ENCODE results near the gene SLC25A3. TPM values are rescaled to one million over a fixed set of nuclear protein-coding genes. Genes with fewer than 3 reads are reported as not detected.
"Not testable (repeated sequence)": the region's sequence is repeated elsewhere in the genome, so short reads cannot be mapped to it uniquely, and the experiment has no call there.

Gene SLC25A3
- total RNA-seq, 2 experiments from 2014 or later, result 355 to 365 TPM

DNA sequence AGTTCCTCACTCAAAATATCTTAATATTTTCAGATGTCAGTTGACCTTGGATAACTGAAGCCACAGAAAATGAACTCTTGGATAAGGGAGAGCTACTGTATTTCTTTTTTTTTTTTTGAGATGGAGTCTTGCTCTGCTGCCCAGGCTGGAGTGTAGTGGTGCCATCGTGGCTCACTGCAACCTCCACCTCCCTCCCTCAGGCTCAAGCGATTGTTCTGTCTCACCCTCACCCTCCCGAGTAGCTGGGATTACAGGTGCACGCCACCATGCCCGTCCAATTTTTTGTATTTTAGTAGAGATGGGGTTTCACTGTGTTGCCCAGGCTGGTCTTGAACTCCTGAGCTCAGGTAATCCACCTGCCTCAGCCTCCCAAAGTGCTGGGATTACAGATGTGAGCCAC, 3.8 kb downstream of the SLC25A3 start:
- H3K4me3 Mint-ChIP-seq, H3K9me3 Mint-ChIP-seq, H3K27me3 Mint-ChIP-seq, H3K27ac Mint-ChIP-seq, DNase-seq: not testable (repeated sequence)
- ChIA-PET CTCF (interaction anchor here (0.9 to 6.5 kb wide), 4 partner anchors 21 to 53 kb away, joined by 3 to 48 read pairs (median 3); no protein-coding TSS in a partner anchor), POLR2A (interaction anchor here (0.9 to 7.6 kb wide), 4 partner anchors 8 to 79 kb away, joined by 3 to 156 read pairs (median 72); partner anchors contain the start of genes APAF1, IKBIP and TMPO)
- H3K4me1 Mint-ChIP-seq, result peaks cover 37% of the 10 kb centered on the region
- peaks cover 66% of the 10 kb centered on the region for H3K36me3 Mint-ChIP-seq (ENCODE audit: low read depth)

DNA sequence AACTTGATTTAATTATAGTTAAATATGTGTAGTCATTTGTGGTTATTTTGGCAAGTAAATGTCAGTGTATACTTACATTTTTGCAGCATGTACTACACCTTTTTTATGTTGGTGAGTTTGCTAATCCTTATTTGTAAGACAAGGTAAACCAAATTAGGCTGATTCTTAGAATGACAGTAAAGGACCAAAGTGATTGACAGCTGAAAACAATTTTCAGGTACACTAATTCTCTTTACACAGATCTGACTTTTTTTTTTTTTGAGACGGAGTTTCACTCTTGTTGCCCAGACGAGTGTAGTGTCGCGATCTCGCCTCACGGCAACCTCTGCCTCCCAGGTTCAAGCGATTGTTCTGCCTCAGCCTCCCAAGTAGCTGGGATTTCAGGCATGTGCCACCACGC, 8.4 kb downstream of the SLC25A3 start:
- no peak overlapping the region for H3K4me3 Mint-ChIP-seq
- H3K4me1 Mint-ChIP-seq, result peaks cover 13% of the 10 kb centered on the region
- no peak for DNase-seq
- H3K9me3 Mint-ChIP-seq, result no peaks in the 10 kb centered on the region
- peaks cover 52% of the 10 kb centered on the region for H3K36me3 Mint-ChIP-seq (ENCODE audit: low read depth)
- no peak overlapping the region for H3K27ac Mint-ChIP-seq
- ChIA-PET POLR2A (interaction anchor here (0.9 to 4.2 kb wide), 2 partner anchors 8 to 42 kb away, joined by 3 to 40 read pairs; partner anchors contain the start of genes IKBIP and SLC25A3), CTCF (interaction anchor here (0.7 kb wide), 1 partner anchor 31 kb away, joined by 3 read pairs; no protein-coding TSS in a partner anchor)
- H3K27me3 Mint-ChIP-seq, result no peaks in the 10 kb centered on the region

DNA sequence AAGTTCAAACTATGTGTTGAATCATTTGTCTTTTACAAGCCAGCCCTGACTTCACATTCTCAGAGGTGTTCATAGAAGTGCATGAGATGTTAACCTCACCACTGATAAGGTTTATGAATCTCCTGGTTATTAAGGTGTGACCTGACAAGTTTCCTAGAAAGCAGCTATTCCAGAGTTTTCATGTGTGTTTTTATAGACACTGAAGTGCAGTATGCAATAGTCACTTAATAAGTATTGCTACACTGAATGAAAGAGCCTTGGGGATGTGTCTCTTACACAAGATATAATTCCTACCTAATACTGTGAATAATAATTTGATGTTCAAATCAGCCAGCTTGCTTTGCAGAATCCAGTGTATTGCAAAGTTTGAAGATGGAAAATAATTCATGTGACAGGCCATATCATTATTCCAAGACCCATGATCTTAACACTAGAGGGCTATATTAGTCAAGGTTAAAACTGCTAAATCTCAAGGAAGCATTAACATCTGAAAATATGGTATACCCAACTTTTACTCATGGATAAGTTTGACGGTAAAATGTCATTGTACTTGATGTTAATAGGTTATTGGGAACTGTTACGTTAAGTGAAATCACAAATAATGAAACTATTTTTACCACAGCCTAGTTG, 13.0 kb downstream of the SLC25A3 start:
- Mint-ChIP-seq H3K36me3 (ENCODE audit: low read depth) (peaks cover 16% of the 10 kb centered on the region), H3K27me3 (no peaks in the 10 kb centered on the region), H3K9me3 (no peaks in the 10 kb centered on the region), H3K27ac (no peak overlapping the region), H3K4me1 (peaks cover 2% of the 10 kb centered on the region), H3K4me3 (no peak overlapping the region)
- CTCF ChIA-PET, result interaction anchor here (1.0 to 1.5 kb wide), 3 partner anchors 10 to 56 kb away, joined by 3 to 4 read pairs (median 3); no protein-coding TSS in a partner anchor
- no peak for DNase-seq
- POLR2A ChIA-PET, result interaction anchor here (1.1 to 4.1 kb wide), 3 partner anchors 12 to 55 kb away, joined by 3 to 23 read pairs (median 3); partner anchors contain the start of gene SLC25A3

DNA sequence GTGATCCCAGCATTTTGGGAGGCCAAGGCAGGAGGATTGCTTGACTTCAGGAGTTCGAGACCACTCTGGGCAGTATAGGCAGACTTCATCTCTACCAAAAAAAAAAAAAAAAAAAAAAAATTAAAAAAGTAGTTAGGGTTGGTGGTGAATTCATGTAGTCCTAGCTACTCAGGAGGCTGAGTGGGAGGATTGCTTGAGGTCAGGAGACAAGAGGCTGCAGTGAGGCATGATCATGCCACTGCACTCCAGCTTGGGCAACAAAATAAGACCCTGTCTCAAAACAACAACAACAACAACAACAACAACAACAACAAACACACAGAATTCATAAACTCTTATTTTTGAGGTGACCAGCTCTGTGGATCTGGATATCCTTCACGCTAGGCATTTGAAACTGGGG, 17.1 kb downstream of the SLC25A3 start:
- Mint-ChIP-seq H3K27ac (no peak overlapping the region), H3K9me3 (no peaks in the 10 kb centered on the region), H3K27me3 (no peaks in the 10 kb centered on the region), H3K4me3 (no peak overlapping the region), H3K4me1 (peaks cover 2% of the 10 kb centered on the region), H3K36me3 (ENCODE audit: low read depth) (peaks cover 2% of the 10 kb centered on the region)
- ChIA-PET CTCF (interaction anchor here (0.8 kb wide), 1 partner anchor 52 kb away, joined by 4 read pairs; no protein-coding TSS in a partner anchor), POLR2A (no interaction called here)
- no peak for DNase-seq

DNA sequence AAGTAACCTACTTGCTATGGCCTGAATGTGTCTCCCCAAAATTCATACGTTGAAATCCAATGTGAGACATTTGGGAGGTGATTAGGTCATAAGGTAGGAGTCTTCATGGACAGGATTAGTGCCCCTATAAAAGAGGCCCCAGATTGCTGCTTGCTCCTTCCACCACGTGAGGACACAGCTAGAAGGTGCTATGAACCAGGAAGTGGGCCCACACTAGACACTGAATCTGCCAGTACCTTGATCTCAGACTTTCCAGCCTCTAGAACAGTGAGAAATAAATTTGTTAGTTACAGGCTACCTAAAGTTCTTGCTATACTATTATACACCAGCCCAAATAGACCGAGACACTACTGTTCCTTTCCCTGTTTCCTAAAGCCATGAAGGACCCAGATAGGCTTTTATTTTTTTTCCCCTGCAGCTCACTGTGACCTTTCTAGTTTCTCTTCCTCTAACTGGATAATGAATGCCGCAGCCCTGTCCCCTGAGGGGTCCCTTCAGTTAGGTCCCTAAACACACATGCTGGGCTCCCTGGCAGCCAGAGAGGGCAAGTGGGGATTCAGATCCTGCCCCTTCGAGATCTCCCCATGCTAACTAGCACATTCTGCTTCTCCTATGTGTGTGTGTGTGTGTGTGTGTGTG, 19.3 kb downstream of the SLC25A3 start:
- ChIA-PET POLR2A (no interaction called here), CTCF (no interaction called here)

DNA sequence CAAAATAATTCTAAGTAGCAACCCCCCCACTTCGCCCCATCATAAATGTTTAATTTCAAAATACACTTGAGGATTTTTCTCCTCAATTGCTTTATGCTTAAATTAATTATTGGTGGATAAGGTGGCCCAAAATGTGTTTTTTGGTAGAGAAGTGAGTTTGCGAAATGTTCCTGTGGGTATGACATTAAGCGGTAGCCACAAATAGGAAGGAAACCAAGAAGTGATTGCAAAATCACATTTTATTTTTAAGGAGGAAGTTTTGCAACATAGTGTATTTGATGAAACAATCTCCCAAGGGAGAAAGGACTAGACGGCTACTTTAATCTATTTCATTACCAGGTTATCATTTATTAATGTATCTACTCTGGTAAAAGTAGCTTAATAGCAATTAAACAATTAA, 25.5 kb downstream of the SLC25A3 start:
- Mint-ChIP-seq H3K27ac (no peak overlapping the region), H3K27me3 (no peaks in the 10 kb centered on the region), H3K36me3 (ENCODE audit: low read depth) (peaks cover 11% of the 10 kb centered on the region), H3K4me1 (peaks cover 6% of the 10 kb centered on the region), H3K4me3 (no peak overlapping the region), H3K9me3 (no peaks in the 10 kb centered on the region)
- DNase-seq, result no peak
- CTCF ChIA-PET, result interaction anchor here (1.0 to 1.2 kb wide), 3 partner anchors 14 to 26 kb away, joined by 3 to 5 read pairs (median 3); partner anchors contain the start of gene SLC25A3
- POLR2A ChIA-PET, result interaction anchor here (0.6 to 1.5 kb wide), 2 partner anchors 10 to 95 kb away, joined by 3 to 5 read pairs; no protein-coding TSS in a partner anchor

More for the DNA sequence above, 19.3 kb downstream of the SLC25A3 start:
- Mint-ChIP-seq H3K4me3 (no peak overlapping the region), H3K27ac (no peak overlapping the region), H3K27me3 (no peaks in the 10 kb centered on the region), H3K9me3 (no peaks in the 10 kb centered on the region), H3K36me3 (ENCODE audit: low read depth) (peaks cover 13% of the 10 kb centered on the region), H3K4me1 (no peaks in the 10 kb centered on the region)
- DNase-seq, result no peak

DNA sequence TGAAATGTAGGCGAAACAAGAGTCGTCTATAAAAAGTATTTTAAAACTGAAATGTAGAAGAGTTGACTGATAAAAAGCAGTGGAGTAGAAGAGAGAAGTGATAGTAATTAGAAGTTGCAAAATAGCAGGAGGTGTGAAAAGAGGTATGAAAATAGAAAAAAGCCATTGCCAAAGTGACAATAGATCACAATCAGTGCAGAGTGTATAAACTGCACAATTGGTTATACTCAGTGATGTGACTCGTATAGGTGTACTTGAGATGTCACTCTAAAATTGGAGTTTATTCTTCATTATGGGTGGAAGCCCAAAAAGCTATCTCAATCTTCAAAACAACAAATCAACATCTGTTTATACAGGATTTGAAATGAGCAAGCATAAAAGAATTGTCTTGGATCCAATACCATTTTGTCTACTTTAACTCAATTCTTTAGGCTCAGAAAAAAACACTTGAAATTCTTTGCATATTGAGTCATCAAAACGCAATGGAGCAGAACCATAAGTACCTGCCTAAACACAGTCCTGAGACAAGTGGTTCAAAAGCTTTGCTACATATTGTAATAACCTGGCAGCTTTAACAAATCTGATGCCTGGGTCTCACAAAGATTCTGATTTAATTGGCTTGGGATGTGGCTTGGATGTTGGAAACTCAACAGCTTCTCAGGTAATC, 42.3 kb downstream of the SLC25A3 start:
- CTCF ChIA-PET, result interaction anchor here (0.6 to 1.5 kb wide), 3 partner anchors 9 to 37 kb away, joined by 3 to 4 read pairs (median 3); partner anchors contain the start of genes APAF1 and IKBIP
- H3K36me3 Mint-ChIP-seq (ENCODE audit: low read depth), result peaks cover 31% of the 10 kb centered on the region
- no peaks in the 10 kb centered on the region for H3K27me3 Mint-ChIP-seq
- no peak overlapping the region for H3K27ac Mint-ChIP-seq
- no peak overlapping the region for H3K4me3 Mint-ChIP-seq
- peaks cover 13% of the 10 kb centered on the region for H3K4me1 Mint-ChIP-seq
- POLR2A ChIA-PET, result interaction anchor here (0.8 kb wide), 1 partner anchor 9 kb away, joined by 3 read pairs; the partner anchor contains the start of genes APAF1 and IKBIP
- H3K9me3 Mint-ChIP-seq, result no peaks in the 10 kb centered on the region
- DNase-seq, result no peak

DNA sequence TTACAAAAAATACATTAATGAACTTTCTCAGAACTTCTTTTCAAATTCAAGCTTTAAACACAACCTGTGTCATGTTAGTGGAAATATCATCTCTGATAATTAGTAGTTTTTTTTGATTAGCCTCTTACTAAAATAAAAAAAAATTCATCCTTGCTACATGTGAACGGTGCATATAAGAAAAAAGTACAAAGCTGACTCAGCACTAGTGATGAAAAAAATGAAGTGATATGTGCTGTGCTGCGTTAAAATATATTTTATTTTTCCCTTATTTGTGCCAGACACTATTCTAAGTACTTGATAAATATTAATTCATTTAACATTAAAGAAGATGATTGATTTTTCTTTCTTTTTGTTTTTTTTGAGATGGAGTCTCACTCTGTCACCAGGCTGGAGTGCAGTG, 43.6 kb downstream of the SLC25A3 start:
- H3K27me3 Mint-ChIP-seq, result no peaks in the 10 kb centered on the region
- POLR2A ChIA-PET, result interaction anchor here (11.0 kb wide), 1 partner anchor 41 kb away, joined by 142 read pairs; the partner anchor contains the start of gene SLC25A3
- H3K27ac Mint-ChIP-seq, result no peak overlapping the region
- peaks cover 35% of the 10 kb centered on the region for H3K36me3 Mint-ChIP-seq (ENCODE audit: low read depth)
- peaks cover 24% of the 10 kb centered on the region for H3K4me1 Mint-ChIP-seq
- H3K9me3 Mint-ChIP-seq, result no peaks in the 10 kb centered on the region
- CTCF ChIA-PET, result interaction anchor here (1.5 kb wide), 1 partner anchor 28 kb away, joined by 3 read pairs; no protein-coding TSS in a partner anchor
- no peak for DNase-seq
- H3K4me3 Mint-ChIP-seq, result no peak overlapping the region

DNA sequence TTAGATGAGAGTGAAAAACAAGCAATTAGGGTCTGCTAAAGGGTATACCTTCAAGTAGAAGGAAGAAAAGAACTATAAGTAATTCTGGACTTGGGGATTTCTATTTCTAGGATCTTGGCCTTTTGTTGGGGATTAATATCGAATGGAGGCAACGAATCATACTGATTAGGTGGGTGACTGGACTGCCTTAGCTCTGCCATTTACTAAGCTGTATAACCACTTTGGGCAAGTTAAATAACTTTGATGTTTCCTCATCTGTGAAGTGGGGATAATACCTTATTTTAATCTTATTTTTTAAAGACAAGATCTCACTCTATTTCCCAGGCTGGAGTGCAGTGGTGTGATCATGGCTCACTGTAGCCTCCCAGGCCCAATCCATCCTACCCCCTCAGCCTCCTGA, 44.5 kb downstream of the SLC25A3 start:
- no peak overlapping the region for H3K4me3 Mint-ChIP-seq
- no peaks in the 10 kb centered on the region for H3K9me3 Mint-ChIP-seq
- no peak overlapping the region for H3K27ac Mint-ChIP-seq
- H3K4me1 Mint-ChIP-seq, result peaks cover 31% of the 10 kb centered on the region
- no peak for DNase-seq
- peaks cover 32% of the 10 kb centered on the region for H3K36me3 Mint-ChIP-seq (ENCODE audit: low read depth)
- CTCF ChIA-PET, result no interaction called here
- no peaks in the 10 kb centered on the region for H3K27me3 Mint-ChIP-seq
- POLR2A ChIA-PET, result interaction anchor here (1.0 to 11.0 kb wide), 2 partner anchors 42 to 147 kb away, joined by 3 to 142 read pairs; partner anchors contain the start of gene SLC25A3

DNA sequence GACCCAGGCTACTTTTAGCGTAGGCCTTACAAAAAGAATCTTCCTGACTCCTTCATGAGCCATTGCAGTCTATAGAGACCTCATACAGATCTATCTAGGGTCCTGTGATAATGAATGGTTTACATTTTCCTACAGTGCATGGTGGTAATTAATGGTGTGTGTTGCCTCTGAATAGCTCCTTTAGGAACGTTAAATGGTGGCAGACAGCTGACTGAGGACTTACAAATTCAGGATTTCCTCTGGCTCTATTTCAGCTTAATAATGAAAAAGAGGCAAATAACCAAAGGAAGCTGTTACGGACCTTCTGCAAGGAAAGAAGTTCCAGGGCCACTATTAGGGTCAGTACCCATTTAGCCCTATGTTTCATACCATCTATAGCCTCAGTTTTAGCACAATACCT, 46.0 kb downstream of the SLC25A3 start:
- Mint-ChIP-seq H3K4me3 (no peak overlapping the region), H3K9me3 (no peaks in the 10 kb centered on the region), H3K27ac (no peak overlapping the region), H3K36me3 (ENCODE audit: low read depth) (peaks cover 29% of the 10 kb centered on the region), H3K27me3 (no peaks in the 10 kb centered on the region), H3K4me1 (peaks cover 40% of the 10 kb centered on the region)
- DNase-seq, result no peak
- POLR2A ChIA-PET, result interaction anchor here (1.2 to 11.0 kb wide), 3 partner anchors 32 to 125 kb away, joined by 3 to 142 read pairs (median 7); partner anchors contain the start of genes SLC25A3 and TMPO
- CTCF ChIA-PET, result interaction anchor here (1.0 to 2.0 kb wide), 4 partner anchors 12 to 73 kb away, joined by 3 to 7 read pairs (median 4); no protein-coding TSS in a partner anchor

DNA sequence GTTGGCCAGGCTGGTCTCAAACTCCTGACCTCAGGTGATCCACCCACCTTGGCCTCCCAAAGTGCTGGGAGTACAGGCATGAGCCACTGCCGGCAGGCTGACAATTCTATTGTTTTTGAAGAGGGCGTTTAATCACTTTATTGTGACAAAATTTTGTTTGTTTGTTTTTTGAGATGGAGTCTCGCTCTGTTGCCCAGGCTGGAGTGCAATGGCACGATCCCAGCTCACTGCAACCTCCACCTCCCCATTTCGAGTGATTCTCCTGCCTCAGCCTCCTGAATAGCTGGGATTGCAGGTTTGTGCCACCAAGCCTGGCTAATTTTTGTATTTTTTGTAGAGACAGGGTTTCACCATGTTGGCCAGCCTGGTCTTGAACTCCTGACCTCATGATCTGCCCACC, 49.3 kb downstream of the SLC25A3 start:
- Mint-ChIP-seq H3K27ac (peak overlapping the region; percentile 93), H3K4me1 (peaks cover 43% of the 10 kb centered on the region)
- not testable (repeated sequence) for DNase-seq

DNA sequence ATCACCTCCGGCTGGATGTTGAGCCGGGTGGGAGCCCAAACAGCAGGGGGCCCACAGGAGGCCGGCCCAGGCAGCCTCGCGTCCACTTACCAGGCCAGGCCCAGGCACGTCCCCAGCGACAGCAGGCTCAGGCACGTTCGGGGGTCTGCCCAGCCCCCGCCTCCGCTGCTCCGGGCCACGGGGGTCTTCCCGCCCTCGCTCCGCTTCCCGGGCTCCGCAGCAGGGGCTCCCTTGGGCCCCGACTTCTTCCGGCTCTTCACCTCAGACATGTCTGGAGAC, 50.9 kb downstream of the SLC25A3 start:
- Mint-ChIP-seq H3K27ac (peak overlapping the region; percentile 95), H3K4me1 (peaks cover 44% of the 10 kb centered on the region), H3K4me3 (peak overlapping the region; percentile 96), H3K9me3 (no peaks in the 10 kb centered on the region), H3K36me3 (ENCODE audit: low read depth) (peaks cover 30% of the 10 kb centered on the region), H3K27me3 (no peaks in the 10 kb centered on the region)
- DNase-seq, result no peak
- CTCF ChIA-PET, result interaction anchor here (0.8 to 2.2 kb wide), 8 partner anchors 8 to 127 kb away, joined by 3 to 9 read pairs (median 4); partner anchors contain the start of gene SLC25A3
- POLR2A ChIA-PET, result interaction anchor here (0.8 to 11.0 kb wide), 17 partner anchors 10 to 1622 kb away, joined by 3 to 142 read pairs (median 4); partner anchors contain the start of genes ACTR6, DEPDC4, SCYL2 and SLC25A3

More for the DNA sequence above, 49.3 kb downstream of the SLC25A3 start:
- Mint-ChIP-seq H3K4me3 (peak overlapping the region; percentile 96), H3K36me3 (ENCODE audit: low read depth) (peaks cover 30% of the 10 kb centered on the region)
- H3K9me3 Mint-ChIP-seq, H3K27me3 Mint-ChIP-seq: not testable (repeated sequence)
- ChIA-PET POLR2A (interaction anchor here (0.5 to 11.0 kb wide), 4 partner anchors 25 to 127 kb away, joined by 3 to 142 read pairs (median 37); partner anchors contain the start of genes SLC25A3 and TMPO), CTCF (interaction anchor here (0.7 to 2.2 kb wide), 3 partner anchors 11 to 76 kb away, joined by 3 to 9 read pairs (median 8); no protein-coding TSS in a partner anchor)
